ENCODE results near the gene FAM107A.

The FAM107A gene

GRCh38 chr3:58559586-58559985, 17.6 kb downstream of the FAM107A start:
- DNase-seq (ENCODE audit: low spot score): no peak
- TF ChIP-seq CTCF (IDR thresholded peaks at IDR 0.05; ENCODE audit: borderline replicate concordance, control extremely low read depth, extremely low read depth, insufficient read depth, missing control alignments): no peak
- in situ Hi-C loops (cut with MboI; ENCODE audit: low sequenced_read_pairs, unreplicated experiment): no loop called here

- in situ Hi-C loops (cut with MboI; ENCODE audit: low sequenced_read_pairs, unreplicated experiment): no loop called here
- TF ChIP-seq CTCF (IDR thresholded peaks at IDR 0.05; ENCODE audit: borderline replicate concordance, control extremely low read depth, extremely low read depth, insufficient read depth, missing control alignments): no peak
- no peak for DNase-seq (ENCODE audit: low spot score)
These were observed 19.7 kb downstream of the FAM107A start for GRCh38 chr3:58557491-58557890.

GRCh38 chr3:58556761-58557221, 20.4 kb downstream of the FAM107A start:
- in situ Hi-C loops (cut with MboI; ENCODE audit: low sequenced_read_pairs, unreplicated experiment): no loop called here
- TF ChIP-seq CTCF (IDR thresholded peaks at IDR 0.05; ENCODE audit: borderline replicate concordance, control extremely low read depth, extremely low read depth, insufficient read depth, missing control alignments): no peak
- no peak for DNase-seq (ENCODE audit: low spot score)

- in situ Hi-C loops (cut with MboI; ENCODE audit: low sequenced_read_pairs, unreplicated experiment): no loop called here
- DNase-seq (ENCODE audit: low spot score): no peak
- TF ChIP-seq CTCF (IDR thresholded peaks at IDR 0.05; ENCODE audit: borderline replicate concordance, control extremely low read depth, extremely low read depth, insufficient read depth, missing control alignments): no peak
These were observed 21.2 kb downstream of the FAM107A start for GRCh38 chr3:58556001-58556400.

- no peak for TF ChIP-seq CTCF (IDR thresholded peaks at IDR 0.05; ENCODE audit: borderline replicate concordance, control extremely low read depth, extremely low read depth, insufficient read depth, missing control alignments)
These were observed 22.0 kb downstream of the FAM107A start for GRCh38 chr3:58555203-58555602.

GRCh38 chr3:58553003-58553402, 24.2 kb downstream of the FAM107A start:
- no peak for TF ChIP-seq CTCF (IDR thresholded peaks at IDR 0.05; ENCODE audit: borderline replicate concordance, control extremely low read depth, extremely low read depth, insufficient read depth, missing control alignments)
- DNase-seq (ENCODE audit: low spot score): no peak
- in situ Hi-C loops (cut with MboI; ENCODE audit: low sequenced_read_pairs, unreplicated experiment): no loop called here

More at GRCh38 chr3:58555203-58555602, 22.0 kb downstream of the FAM107A start:
- in situ Hi-C loops (cut with MboI; ENCODE audit: low sequenced_read_pairs, unreplicated experiment): no loop called here
- DNase-seq (ENCODE audit: low spot score): no peak
